ENCODE data around the gene SLC20A1.
"Not testable (repeated sequence)": the region's sequence is repeated elsewhere in the genome, so short reads cannot be mapped to it uniquely, and the experiment has no call there.

Gene SLC20A1

GRCh38 chr2:112645310-112646101, at the start of gene SLC20A1:
SLC20A1 (plus strand) TSS chr2:112645939; CDS start chr2:112646829, 890 bp downstream.
- peak; percentile 48 for FAIRE-seq
- DNase-seq (ENCODE audit: low spot score): peak; percentile 100

- DNase-seq (ENCODE audit: low spot score): no peak
- FAIRE-seq: no peak
Observed at GRCh38 chr2:112597537-112598322, 48.0 kb upstream of the SLC20A1 start.

- FAIRE-seq (no peak), DNase-seq (ENCODE audit: low spot score) (no peak)
Observed at GRCh38 chr2:112600634-112601033, 45.1 kb upstream of the SLC20A1 start.

- DNase-seq (ENCODE audit: low spot score): no peak
- FAIRE-seq: no peak
Observed at GRCh38 chr2:112601754-112602153, 44.0 kb upstream of the SLC20A1 start.

GRCh38 chr2:112602917-112603316, 42.8 kb upstream of the SLC20A1 start:
- FAIRE-seq (no peak), DNase-seq (ENCODE audit: low spot score) (no peak)

- DNase-seq (ENCODE audit: low spot score) (no peak), FAIRE-seq (no peak)
Observed at GRCh38 chr2:112603731-112604130, 42.0 kb upstream of the SLC20A1 start.

- no peak for FAIRE-seq
- DNase-seq (ENCODE audit: low spot score): no peak
Observed at GRCh38 chr2:112604952-112605351, 40.8 kb upstream of the SLC20A1 start.

GRCh38 chr2:112605926-112606325, 39.8 kb upstream of the SLC20A1 start:
- DNase-seq (ENCODE audit: low spot score): no peak
- FAIRE-seq: no peak

GRCh38 chr2:112606547-112606946, 39.2 kb upstream of the SLC20A1 start:
- no peak for FAIRE-seq
- no peak for DNase-seq (ENCODE audit: low spot score)

GRCh38 chr2:112607680-112608438, 37.9 kb upstream of the SLC20A1 start:
- no peak for DNase-seq (ENCODE audit: low spot score)
- no peak for FAIRE-seq

- DNase-seq (ENCODE audit: low spot score); FAIRE-seq: not testable (repeated sequence)
Observed at GRCh38 chr2:112609320-112609719, 36.4 kb upstream of the SLC20A1 start.

- DNase-seq (ENCODE audit: low spot score); FAIRE-seq: not testable (repeated sequence)
Observed at GRCh38 chr2:112612283-112612682, 33.5 kb upstream of the SLC20A1 start.

- FAIRE-seq: no peak
Observed at GRCh38 chr2:112614201-112614840, 31.4 kb upstream of the SLC20A1 start.

GRCh38 chr2:112615051-112615450, 30.7 kb upstream of the SLC20A1 start:
- FAIRE-seq: no peak

More at GRCh38 chr2:112614201-112614840, 31.4 kb upstream of the SLC20A1 start:
- no peak for DNase-seq (ENCODE audit: low spot score)

GRCh38 chr2:112615798-112616197, 29.9 kb upstream of the SLC20A1 start:
- FAIRE-seq; DNase-seq (ENCODE audit: low spot score): not testable (repeated sequence)

More at GRCh38 chr2:112615051-112615450, 30.7 kb upstream of the SLC20A1 start:
- no peak for DNase-seq (ENCODE audit: low spot score)

GRCh38 chr2:112618383-112618782, 27.4 kb upstream of the SLC20A1 start:
- DNase-seq (ENCODE audit: low spot score): no peak
- no peak for FAIRE-seq

GRCh38 chr2:112621790-112622527, 23.8 kb upstream of the SLC20A1 start:
- FAIRE-seq: no peak
- DNase-seq (ENCODE audit: low spot score): no peak

- DNase-seq (ENCODE audit: low spot score): peak; percentile 36
- no peak for FAIRE-seq
Observed at GRCh38 chr2:112622528-112622849, 23.2 kb upstream of the SLC20A1 start.

- FAIRE-seq (no peak), DNase-seq (ENCODE audit: low spot score) (peak; percentile 68)
Observed at GRCh38 chr2:112623913-112624777, 21.6 kb upstream of the SLC20A1 start.
